Stimulated activated CD8-positive, alpha-beta memory T cell treated with anti-CD3 and anti-CD28 coated beads, Interleukin-12 subunit alpha, Interleukin-12 subunit beta, amount 100 ng/mL, for 4 hours (primary cell): ENCODE data around the gene RNF167.
A peak's percentile ranks its signal among the peaks of the same experiment; 100 is the strongest.

Source experiments
- DNase-seq: peaks from one replicate; pipeline ENCODE4 v3.0.0-alpha.2; 2020; ENCODE audit warnings: low read depth

The RNF167 gene

DNA sequence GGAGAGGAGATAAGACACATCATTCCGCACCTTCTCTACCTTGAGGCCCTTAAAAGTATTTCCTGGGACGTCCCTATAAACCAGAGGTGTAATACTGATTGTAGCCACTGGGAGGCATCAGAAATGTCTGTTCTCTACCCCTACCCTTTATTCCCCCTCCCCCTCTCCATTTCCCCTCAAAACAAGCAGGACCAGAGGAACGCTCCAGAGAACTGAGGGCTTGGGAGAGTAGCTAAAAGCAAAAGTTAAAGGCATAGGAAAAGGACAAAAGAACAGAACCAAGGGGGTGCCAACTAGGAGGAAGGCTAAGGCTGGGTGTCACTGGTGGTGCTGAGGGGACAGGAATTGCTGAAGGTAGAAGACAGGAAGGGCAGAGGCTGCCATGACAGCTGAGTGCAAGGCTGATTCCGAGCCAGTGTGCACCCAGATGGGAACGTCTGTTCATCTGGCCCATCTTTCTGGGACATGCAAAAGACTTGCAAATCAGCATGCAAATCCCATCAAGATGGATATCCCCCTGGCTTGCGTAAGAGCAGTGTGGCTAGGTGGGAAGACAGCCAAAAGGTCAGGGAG lies 40.7 kb downstream of the RNF167 start:
- DNase-seq, result no peak

DNA sequence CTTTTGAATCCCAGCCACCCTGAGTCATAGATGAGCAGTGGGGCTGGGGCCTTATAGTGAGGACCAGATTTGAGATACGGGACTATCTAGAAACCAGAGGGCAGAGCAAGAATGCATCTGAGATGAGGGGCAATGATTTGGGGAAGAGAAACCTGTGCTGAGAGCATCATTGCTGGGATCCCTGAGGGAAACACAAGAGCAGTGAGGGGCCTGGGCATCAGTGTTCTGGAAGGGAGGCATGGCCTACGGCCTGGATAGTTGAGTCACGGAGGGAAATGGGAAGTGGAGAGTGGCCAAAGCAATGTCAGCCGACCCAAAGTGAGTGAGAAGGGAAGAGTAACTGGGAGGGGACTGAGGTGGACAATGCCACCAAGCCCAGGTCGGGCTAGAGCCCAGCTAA lies 42.2 kb downstream of the RNF167 start:
- DNase-seq, result no peak

DNA sequence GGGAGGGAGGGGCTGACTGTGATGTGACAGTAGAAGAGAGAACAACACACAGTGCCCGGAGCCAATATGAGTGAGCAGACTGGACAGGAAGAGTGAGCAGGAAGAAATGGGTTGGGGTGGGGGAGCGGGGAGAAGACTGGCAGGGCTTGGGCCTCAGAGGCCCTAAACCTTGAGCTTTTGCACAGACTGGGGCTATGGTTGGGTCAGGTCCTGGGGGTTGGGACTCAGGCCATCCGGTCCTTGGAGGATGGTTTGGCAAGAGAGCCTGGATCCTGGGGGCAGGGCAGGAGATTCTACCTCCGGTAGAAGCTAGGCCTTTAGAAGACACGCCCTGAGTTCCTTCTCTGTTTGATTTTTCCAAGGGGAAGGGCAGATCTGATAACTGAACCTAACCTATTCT lies 46.3 kb downstream of the RNF167 start:
- no peak for DNase-seq

DNA sequence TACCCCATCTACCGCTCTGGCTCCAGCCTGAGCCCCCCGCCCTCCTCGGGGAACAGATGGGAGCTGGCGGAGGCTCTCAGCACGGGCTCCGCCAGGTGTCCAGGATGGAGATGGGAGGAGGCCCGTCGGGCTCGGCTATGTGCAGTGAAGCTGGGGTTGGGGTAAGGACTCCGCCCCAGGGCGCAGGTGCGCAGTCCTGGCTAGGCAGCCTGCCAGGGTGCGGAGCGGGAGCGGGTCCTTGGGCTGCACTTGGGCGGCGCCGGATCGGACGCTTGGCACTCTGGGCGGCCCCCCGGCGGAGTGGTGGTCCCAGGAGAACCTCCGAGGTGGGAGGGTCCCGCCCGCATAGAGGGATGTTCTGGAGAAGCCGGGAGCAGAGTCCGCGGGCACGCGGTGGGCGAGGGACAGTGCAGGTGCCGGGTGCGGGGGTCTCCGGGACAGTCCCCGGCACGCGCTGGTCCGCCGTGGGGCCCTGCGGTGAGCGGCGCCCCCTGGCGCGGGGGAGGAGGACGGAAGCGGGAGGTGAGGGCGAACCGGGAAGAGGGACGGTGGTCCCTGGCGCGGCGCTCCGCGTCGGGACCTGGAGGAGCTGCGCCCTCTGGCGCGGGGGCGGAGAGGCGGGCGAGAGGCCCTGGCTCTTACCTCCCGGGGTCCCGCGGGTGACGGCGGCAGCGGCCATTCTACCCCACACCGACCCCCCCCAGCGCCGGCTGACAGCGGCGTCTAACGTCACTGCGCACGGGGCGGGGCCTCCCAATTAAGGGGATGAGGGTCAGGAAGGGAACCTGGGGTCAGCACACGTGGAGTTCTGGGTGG lies 47.1 kb downstream of the RNF167 start, which contains the start of gene CAMTA2:
CAMTA2 (minus strand) TSS at position 725 of the 816 bp plus-strand sequence. CDS start 1,453 bp downstream, outside the sequence.
- peak; percentile 79 for DNase-seq

DNA sequence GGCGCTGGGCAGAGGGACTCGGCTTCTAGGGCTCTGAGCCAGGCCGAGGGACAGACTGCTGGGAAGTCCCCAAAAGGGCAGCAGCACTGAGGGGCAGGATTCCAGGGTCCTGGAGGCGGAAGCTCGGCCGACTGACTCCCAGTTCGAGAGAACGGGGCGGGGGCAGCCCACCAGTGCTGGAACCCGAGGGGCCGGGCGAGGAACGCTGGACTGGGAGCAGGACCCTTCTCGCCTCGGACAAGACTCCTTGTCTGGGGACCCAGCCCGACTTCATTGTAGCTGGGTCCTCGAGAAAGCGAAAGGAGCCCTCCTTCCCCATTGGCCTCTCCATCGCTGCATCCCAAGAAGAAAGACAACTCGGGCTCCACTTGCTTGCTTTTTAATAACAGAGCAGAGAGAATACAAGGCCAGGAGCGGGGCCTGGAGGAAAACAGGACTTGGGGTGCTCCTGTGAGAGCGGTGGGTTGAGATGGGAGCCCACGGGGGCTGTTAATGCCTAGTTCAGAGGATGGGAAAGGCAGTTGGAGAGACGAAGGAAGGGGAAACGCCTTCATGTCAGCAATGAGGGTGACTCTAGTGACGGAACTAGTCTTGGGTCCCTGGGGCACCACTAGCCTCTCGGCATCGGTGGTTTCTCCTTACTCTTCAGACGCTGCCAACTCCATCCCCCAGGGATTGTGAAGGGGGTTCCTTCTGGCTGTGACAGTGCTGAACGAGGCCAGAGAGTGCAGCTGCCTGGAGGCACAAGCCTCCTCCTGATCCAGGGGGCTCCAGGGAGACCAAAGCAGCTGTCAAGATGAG lies 47.9 kb downstream of the RNF167 start:
- DNase-seq, result no peak

DNA sequence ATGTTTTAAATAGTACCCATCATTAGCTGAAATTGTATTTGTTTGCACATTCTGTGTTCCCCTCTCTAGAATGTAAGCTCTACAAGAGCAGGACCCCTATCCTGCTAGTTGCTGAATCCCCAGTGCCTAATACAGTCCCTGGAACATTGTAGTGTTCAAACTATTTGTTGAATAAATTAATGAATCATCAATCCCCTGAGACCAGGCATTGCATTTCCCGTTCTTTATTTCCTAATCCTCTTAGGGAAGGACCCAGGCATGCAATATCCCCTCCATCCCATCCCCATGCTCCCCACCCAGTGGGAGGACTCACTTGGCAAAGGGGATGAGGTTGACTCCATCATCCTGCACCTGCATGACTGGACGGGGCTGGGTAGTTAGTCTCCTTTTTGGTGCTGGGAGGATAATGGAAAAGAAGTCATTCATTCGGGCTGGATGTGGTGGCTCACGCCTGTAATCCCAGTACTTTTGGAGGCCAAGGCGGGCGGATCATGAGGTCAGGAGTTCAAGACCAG lies 54.1 kb downstream of the RNF167 start:
- no peak for DNase-seq
